HFFc6 (cell line): ENCODE results near the gene NFIA. TPM values are rescaled to one million over a fixed set of nuclear protein-coding genes. Genes with fewer than 3 reads are reported as not detected.

Experiments
- DNase-seq: peaks from one replicate; pipeline ENCODE4 v3.0.0-alpha.2; 2018
- H3K27ac Mint-ChIP-seq: 2 replicates; pipeline ENCODE4 v1.8.0; 2020; ENCODE audit warnings: mild to moderate bottlenecking, mixed read lengths
- H3K27me3 Mint-ChIP-seq: 2 replicates; pipeline ENCODE4 v1.8.0; 2021; ENCODE audit warnings: mild to moderate bottlenecking, moderate library complexity, mixed read lengths; ENCODE audit not compliant: insufficient read depth
- H3K36me3 Mint-ChIP-seq: 2 replicates; pipeline ENCODE4 v1.8.0; 2021; ENCODE audit warnings: low read depth, mixed read lengths
- H3K4me1 Mint-ChIP-seq: 2 replicates; pipeline ENCODE4 v1.8.0; 2020; ENCODE audit warnings: low read depth, mixed read lengths
- H3K4me3 Mint-ChIP-seq: 2 replicates; pipeline ENCODE4 v1.8.0; 2020; ENCODE audit warnings: mild to moderate bottlenecking, moderate library complexity, mixed read lengths
- H3K9me3 Mint-ChIP-seq: 2 replicates; pipeline ENCODE4 v1.8.0; 2020; ENCODE audit warnings: mild to moderate bottlenecking, mixed read lengths
- CTCF ChIP-seq: fragments of 200-600 bp; sonication (generic); IDR thresholded peaks from 2 replicates; pipeline ENCODE4 v1.5.0; 2021; ENCODE audit warnings: antibody characterized with exemption, mild to moderate bottlenecking
- total RNA-seq, 6 experiments: library from RNA; stranded (reverse); fragmentation: NEBNext Ultra II Directional; extraction: Animal tissue kit (Norgen Biotek cat#: 25700); gene quantifications; 2 replicates in 1 of 6; 3 replicates in 5 of 6; pipeline ENCODE4 v1.2.3, GENCODE V29; 2021

Gene NFIA
- total RNA-seq, 6 experiments from 2014 or later, result 8.5 to 11.3 (median 10.4) TPM

DNA sequence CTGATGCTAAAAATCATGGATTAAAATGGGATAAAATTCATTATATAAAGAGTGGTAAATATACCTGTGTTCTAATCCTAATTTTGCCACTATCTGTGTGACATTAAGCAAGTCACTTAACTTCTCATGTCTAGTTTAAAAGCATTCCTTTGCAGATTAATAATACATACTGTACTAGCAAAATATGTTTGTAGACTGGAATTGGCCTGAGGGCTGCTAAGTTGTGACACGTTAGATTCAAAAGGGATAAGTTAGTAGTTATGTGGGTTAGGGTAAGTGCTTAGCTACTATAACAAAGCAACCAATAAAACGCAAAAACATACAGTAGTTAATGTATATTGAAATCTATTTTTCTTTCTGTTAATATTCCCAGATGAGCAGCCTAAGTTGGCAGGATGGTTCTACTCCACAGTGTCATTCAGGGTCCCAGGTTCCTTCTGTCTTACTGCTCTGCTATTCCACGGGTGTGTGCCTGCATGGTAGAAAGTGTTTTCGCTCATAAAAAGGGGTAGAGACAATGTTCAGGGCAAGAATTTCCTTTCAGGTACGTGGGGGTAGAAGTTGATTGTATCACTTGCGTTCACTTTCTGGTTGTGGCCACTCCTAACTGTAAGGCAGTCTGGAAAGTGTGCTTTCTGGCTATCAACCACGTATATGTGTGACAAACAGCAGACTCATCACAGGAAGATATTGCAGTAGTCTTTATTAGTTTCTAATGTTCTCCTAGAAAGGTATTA, 239.8 kb downstream of the NFIA start:
- peaks cover 3% of the 10 kb centered on the region for H3K27me3 Mint-ChIP-seq
- H3K4me1 Mint-ChIP-seq, result peaks cover 22% of the 10 kb centered on the region
- H3K27ac Mint-ChIP-seq, result no peak overlapping the region
- DNase-seq, result no peak
- no peak for TF ChIP-seq CTCF
- no peak overlapping the region for H3K4me3 Mint-ChIP-seq
- no peaks in the 10 kb centered on the region for H3K36me3 Mint-ChIP-seq
- no peaks in the 10 kb centered on the region for H3K9me3 Mint-ChIP-seq

DNA sequence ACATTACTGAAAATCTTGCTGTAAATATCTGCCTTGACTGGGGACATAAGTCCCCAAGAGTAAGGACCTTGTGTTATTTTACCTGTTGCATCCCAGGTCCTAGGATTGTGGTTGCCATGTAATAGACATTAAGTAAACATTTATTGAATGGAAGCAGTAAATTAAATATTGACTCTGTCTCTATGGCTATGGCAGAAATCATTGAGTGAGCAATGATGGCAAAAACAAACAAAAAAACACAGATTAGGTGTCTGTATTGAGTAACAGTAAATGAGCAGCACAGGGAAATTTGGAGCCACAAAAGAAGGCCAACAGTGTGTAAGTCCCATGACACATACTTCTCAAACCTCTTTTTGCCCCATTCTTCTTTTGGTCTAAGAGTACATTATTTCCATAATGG, 240.4 kb downstream of the NFIA start:
- Mint-ChIP-seq H3K4me3 (no peak overlapping the region), H3K36me3 (no peaks in the 10 kb centered on the region), H3K4me1 (peaks cover 22% of the 10 kb centered on the region), H3K9me3 (no peaks in the 10 kb centered on the region), H3K27ac (no peak overlapping the region), H3K27me3 (peaks cover 6% of the 10 kb centered on the region)
- TF ChIP-seq CTCF, result no peak
- no peak for DNase-seq

GRCh38 chr1:61323681-61324328, 241.4 kb downstream of the NFIA start:
- no peak overlapping the region for H3K27ac Mint-ChIP-seq
- DNase-seq, result no peak
- TF ChIP-seq CTCF, result no peak
- H3K9me3 Mint-ChIP-seq, result no peaks in the 10 kb centered on the region
- peaks cover 12% of the 10 kb centered on the region for H3K4me1 Mint-ChIP-seq
- H3K4me3 Mint-ChIP-seq, result no peak overlapping the region
- H3K27me3 Mint-ChIP-seq, result peaks cover 7% of the 10 kb centered on the region
- no peaks in the 10 kb centered on the region for H3K36me3 Mint-ChIP-seq

- Mint-ChIP-seq H3K27ac (no peak overlapping the region), H3K9me3 (no peaks in the 10 kb centered on the region), H3K36me3 (no peaks in the 10 kb centered on the region), H3K4me3 (no peak overlapping the region), H3K27me3 (peaks cover 5% of the 10 kb centered on the region), H3K4me1 (peaks cover 12% of the 10 kb centered on the region)
- no peak for DNase-seq
- TF ChIP-seq CTCF, result no peak
These were observed 244.4 kb downstream of the NFIA start for GRCh38 chr1:61326713-61327112.

DNA sequence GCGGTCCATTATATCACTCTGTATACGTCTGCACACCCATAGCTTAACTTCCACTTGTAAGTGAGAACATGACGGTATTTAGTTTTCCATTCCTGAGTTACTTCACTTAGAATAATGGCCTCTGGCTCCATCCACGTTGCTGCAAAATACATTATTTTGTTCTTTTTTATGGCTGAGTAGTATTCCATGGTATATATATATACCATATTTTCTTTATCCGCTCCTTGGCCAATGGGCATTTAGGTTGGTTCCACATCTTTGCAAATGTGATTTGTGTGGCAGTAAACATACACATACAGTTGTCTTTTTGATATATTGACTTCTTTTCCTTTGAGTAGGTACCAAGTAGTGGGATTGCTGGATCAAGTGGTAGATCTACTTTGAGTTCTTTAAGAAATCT, 245.1 kb downstream of the NFIA start:
- H3K27ac Mint-ChIP-seq, result no peak overlapping the region
- H3K4me1 Mint-ChIP-seq, result peaks cover 12% of the 10 kb centered on the region
- H3K4me3 Mint-ChIP-seq, result no peak overlapping the region
- H3K9me3 Mint-ChIP-seq, result no peaks in the 10 kb centered on the region
- no peaks in the 10 kb centered on the region for H3K36me3 Mint-ChIP-seq
- no peak for TF ChIP-seq CTCF
- H3K27me3 Mint-ChIP-seq, result peaks cover 5% of the 10 kb centered on the region
- no peak for DNase-seq
